ENCODE results near the gene DOCK10. TPM values are rescaled to one million over a fixed set of nuclear protein-coding genes. Genes with fewer than 3 reads are reported as not detected.

DOCK10 gene
- total and polyA plus RNA-seq, 4 donors: 7.6 to 81.8 (median 42.6) TPM

DNA sequence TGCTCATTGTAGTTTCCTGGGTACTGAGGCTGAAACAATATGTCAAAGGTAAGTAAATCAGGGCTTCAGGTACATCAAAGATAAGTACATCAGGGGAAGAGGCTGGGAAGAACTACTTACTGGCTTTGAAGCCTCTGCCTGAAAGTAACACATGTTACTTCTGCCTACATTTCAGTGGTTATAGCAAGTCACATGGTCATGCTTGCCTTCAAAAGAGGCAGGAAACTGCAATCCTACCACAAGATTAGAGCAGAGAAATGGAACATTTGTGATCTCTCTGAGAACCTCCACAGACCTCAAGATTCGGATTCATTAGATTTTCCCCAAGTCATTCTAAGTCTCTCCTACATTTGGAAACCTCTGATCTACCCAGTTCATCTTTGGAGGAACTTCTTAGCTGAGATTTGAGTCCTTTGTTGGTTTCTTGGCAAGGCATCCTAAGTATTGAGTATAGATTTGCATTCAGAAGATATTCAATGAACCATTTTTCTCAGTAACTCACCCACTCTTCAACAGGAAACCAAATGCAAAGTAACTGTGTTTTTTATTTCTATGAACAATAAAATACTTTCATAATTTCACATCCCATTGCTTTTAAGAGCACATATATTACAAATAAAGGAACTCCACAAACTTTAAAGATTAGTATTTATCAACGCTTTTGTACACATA lies 277.6 kb downstream of the DOCK10 start:
- no peak overlapping the region for H3K4me3 ChIP-seq (ENCODE audit: low read length in 2 of 2)
- ATAC-seq (ENCODE audit: low FRiP score) (no peak), DNase-seq (no peak)
- no peaks in the 10 kb centered on the region for H3K4me1 ChIP-seq (ENCODE audit: control insufficient read depth in 1 of 2, insufficient read depth in 2 of 2, low read length in 2 of 2)
- no peak overlapping the region for H3K27ac ChIP-seq (ENCODE audit: low read depth in 1 of 2, low read length in 2 of 2)
- H3K9me3 ChIP-seq (ENCODE audit: control insufficient read depth, low read length): no peaks in the 10 kb centered on the region
- intact Hi-C loops (cut with DNase I): no loop called here
- peaks cover 4 to 11% of the 10 kb centered on the region in 2 donors for H3K36me3 ChIP-seq (ENCODE audit: control insufficient read depth in 1 of 2, insufficient read depth in 2 of 2, low read length in 1 of 2)
- no peaks in the 10 kb centered on the region for H3K27me3 ChIP-seq (ENCODE audit: control insufficient read depth in 1 of 2, insufficient read depth in 2 of 2, low read length in 1 of 2)
- WGBS, 2 donors: 92 to 98% methylated on average over 2 of the region's 2 CpGs

DNA sequence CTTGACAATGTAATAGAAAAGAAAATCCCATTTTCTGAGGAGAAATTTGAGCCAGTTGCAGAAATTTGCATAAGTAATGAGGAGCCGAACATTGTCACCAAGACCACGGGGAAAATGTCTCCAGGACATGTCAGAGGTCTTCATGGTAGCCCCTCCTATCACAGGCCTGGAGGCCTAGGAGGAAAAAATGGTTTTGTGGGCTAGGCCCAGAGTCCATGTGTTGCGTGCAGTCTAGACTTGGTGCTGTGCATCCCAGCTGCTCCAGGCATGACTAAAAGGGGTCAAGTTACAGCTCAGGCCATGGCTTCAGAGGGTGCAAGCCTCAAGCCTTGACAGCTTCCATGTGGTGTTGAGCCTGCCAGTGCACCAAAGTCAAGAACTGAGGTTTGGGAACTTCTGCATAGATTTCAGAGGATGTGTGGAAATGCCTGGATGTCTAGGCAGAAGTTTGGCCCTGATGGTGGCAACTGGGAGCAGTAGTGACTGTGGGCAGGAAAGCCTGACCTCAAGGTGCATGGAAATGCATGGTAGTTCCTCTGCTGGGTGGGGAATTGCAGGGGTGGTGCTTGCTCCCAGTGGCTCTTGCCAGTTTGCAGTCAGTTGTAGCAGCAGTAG lies 284.2 kb downstream of the DOCK10 start:
- WGBS, 2 donors: 94 to 95% methylated on average over 3 of the region's 3 CpGs
- intact Hi-C loops (cut with DNase I): no loop called here

DNA sequence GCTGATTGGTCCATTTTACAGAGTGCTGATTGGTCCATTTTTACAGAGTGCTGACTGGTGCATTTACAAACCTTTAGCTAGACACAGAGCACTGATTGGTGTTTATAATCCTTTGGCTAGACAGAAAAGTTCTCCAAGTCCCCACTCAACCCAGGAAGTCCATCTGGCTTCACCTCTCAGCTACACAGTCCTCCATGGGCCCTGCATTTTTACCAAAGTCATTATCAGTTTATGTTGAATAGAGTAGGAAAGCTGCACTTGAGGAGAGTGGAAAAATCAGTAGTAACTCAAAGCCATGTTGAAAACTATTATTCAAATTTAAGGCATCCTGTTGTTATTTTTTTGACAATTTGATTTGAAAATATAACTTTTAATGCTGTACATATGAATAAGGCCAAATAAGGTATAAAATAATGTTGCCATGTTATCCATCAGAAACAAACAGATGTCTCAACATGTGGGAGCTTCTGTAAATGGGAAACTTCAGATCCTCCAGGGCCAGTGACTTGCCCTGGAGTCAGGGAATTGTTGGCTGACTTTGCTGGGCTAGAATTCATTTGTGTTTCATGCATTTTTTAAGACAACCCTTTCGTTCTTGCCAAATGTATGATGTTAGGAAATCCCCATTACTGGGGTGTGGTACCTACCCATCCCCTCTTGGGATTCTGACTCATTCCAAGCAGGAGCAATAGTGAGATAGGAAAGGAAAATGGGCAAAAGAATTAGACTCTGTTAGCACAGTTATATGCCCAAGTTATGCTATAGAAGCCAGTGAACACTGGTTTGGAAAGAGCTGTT lies 288.3 kb downstream of the DOCK10 start:
- no peaks in the 10 kb centered on the region for H3K4me1 ChIP-seq (ENCODE audit: control insufficient read depth in 1 of 2, insufficient read depth in 2 of 2, low read length in 2 of 2)
- WGBS, 2 donors: 0 to 8% methylated on average over 1 of the region's 1 CpG
- intact Hi-C loops (cut with DNase I): no loop called here

More for the DNA sequence above, 284.2 kb downstream of the DOCK10 start:
- Histone ChIP-seq H3K9me3 (ENCODE audit: control insufficient read depth, low read length) (peaks cover 2% of the 10 kb centered on the region), H3K4me1 (ENCODE audit: control insufficient read depth in 1 of 2, insufficient read depth in 2 of 2, low read length in 2 of 2) (no peaks in the 10 kb centered on the region), H3K4me3 (ENCODE audit: low read length in 2 of 2) (no peak overlapping the region), H3K27me3 (ENCODE audit: control insufficient read depth in 1 of 2, insufficient read depth in 2 of 2, low read length in 1 of 2) (no peaks in the 10 kb centered on the region), H3K36me3 (ENCODE audit: control insufficient read depth in 1 of 2, insufficient read depth in 2 of 2, low read length in 1 of 2) (peaks cover 7% of the 10 kb centered on the region in 2 donors), H3K27ac (ENCODE audit: low read depth in 1 of 2, low read length in 2 of 2) (no peak overlapping the region)
- ATAC-seq (ENCODE audit: low FRiP score) (no peak), DNase-seq (no peak)

DNA sequence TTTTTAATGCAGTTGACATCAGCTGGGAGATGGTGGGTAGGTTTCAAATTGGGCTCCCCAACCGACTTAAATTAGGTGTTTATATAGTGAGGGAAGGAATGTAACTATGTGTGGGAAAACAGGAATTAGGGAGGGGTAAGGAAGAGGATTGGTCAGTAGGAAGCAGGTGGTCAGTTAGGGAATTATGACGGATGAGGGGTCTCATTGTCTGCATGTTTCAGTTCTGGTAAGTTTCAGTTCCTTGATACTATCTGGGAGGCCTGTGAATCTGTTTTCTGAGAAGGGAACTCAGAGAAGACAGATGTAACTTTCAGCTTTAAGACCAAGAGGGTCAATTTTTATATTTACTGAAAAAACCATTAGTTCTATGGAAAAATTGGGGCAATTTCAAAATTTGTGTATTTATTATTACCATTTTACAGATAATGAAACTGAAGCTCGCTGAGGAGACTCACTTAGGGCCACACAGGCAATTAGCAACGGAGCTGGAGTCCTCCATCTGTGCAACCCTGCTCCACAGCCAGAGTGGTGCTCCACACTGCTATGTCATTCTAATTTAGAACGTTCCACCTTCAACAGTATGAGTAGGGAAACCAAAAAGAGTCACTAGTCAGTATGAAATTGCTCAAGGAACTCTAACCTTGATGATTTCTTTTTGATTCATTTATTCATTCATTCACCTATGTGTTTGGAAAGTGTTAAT lies 290.1 kb downstream of the DOCK10 start:
- no peak for DNase-seq
- intact Hi-C loops (cut with DNase I): no loop called here
- 77 to 79% methylated on average over 5 of the region's 5 CpGs for WGBS, 2 donors
- Histone ChIP-seq H3K27ac (ENCODE audit: low read depth in 1 of 2, low read length in 2 of 2) (no peak overlapping the region), H3K36me3 (ENCODE audit: control insufficient read depth in 1 of 2, insufficient read depth in 2 of 2, low read length in 1 of 2) (no peaks in the 10 kb centered on the region), H3K9me3 (ENCODE audit: control insufficient read depth, low read length) (no peaks in the 10 kb centered on the region), H3K4me1 (ENCODE audit: control insufficient read depth in 1 of 2, insufficient read depth in 2 of 2, low read length in 2 of 2) (no peaks in the 10 kb centered on the region), H3K4me3 (ENCODE audit: low read length in 2 of 2) (no peak overlapping the region), H3K27me3 (ENCODE audit: control insufficient read depth in 1 of 2, insufficient read depth in 2 of 2, low read length in 1 of 2) (no peaks in the 10 kb centered on the region)
- no peak for ATAC-seq (ENCODE audit: low FRiP score)

More for the DNA sequence above, 288.3 kb downstream of the DOCK10 start:
- H3K4me3 ChIP-seq (ENCODE audit: low read length in 2 of 2): no peak overlapping the region
- peaks cover 2% of the 10 kb centered on the region for H3K9me3 ChIP-seq (ENCODE audit: control insufficient read depth, low read length)
- no peaks in the 10 kb centered on the region for H3K27me3 ChIP-seq (ENCODE audit: control insufficient read depth in 1 of 2, insufficient read depth in 2 of 2, low read length in 1 of 2)
- H3K27ac ChIP-seq (ENCODE audit: low read depth in 1 of 2, low read length in 2 of 2): no peak overlapping the region
- H3K36me3 ChIP-seq (ENCODE audit: control insufficient read depth in 1 of 2, insufficient read depth in 2 of 2, low read length in 1 of 2): peaks cover 4 to 6% of the 10 kb centered on the region in 2 donors
- DNase-seq: no peak
- peak; percentile 52 for ATAC-seq (ENCODE audit: low FRiP score)

DNA sequence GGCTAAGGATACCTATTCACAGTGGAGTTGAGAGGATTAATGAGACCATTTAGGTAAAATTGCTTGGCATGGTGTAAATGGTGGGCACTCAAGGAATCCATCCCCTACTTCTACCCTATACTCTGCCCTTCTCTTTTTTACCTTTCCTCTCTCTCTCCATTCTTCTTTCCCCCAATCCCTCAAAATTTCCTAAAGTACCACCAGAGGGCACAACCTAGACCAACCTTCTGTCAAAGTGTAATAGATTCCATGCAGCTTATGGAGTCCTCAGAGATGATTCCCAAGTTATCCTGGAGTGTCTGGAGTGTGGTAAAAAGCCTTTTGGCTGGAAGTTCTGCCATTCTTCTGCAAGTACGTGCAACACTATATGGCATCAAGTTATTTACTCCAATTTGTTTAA lies 293.1 kb downstream of the DOCK10 start:
- intact Hi-C loops (cut with DNase I): no loop called here
- no peak for ATAC-seq (ENCODE audit: low FRiP score)
- Histone ChIP-seq H3K4me3 (ENCODE audit: low read length in 2 of 2) (no peak overlapping the region), H3K27me3 (ENCODE audit: control insufficient read depth in 1 of 2, insufficient read depth in 2 of 2, low read length in 1 of 2) (no peaks in the 10 kb centered on the region), H3K27ac (ENCODE audit: low read depth in 1 of 2, low read length in 2 of 2) (no peak overlapping the region), H3K36me3 (ENCODE audit: control insufficient read depth in 1 of 2, insufficient read depth in 2 of 2, low read length in 1 of 2) (no peaks in the 10 kb centered on the region), H3K4me1 (ENCODE audit: control insufficient read depth in 1 of 2, insufficient read depth in 2 of 2, low read length in 2 of 2) (no peaks in the 10 kb centered on the region), H3K9me3 (ENCODE audit: control insufficient read depth, low read length) (no peaks in the 10 kb centered on the region)
- 94 to 98% methylated on average over 1 of the region's 1 CpG for WGBS, 2 donors
- no peak for DNase-seq

DNA sequence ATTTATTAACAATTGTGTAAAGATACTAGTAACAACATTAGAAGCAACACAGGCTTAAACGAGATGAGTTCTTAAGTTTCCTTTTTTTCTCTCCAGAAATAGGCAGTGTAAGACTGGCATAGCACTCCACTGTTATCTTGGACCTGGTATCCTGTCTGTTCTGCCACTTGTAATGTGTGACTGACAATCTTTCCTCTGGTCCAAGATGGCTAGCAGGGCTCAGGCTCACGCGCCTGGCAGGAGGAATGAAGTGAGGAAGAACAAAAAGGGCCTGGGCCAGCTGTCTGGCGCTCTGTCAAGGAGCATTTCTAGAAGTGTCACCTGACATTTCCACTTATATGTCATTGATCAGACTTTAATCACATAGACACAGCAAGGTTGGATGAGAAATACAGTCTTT lies 294.5 kb downstream of the DOCK10 start:
- no peaks in the 10 kb centered on the region for H3K9me3 ChIP-seq (ENCODE audit: control insufficient read depth, low read length)
- ATAC-seq (ENCODE audit: low FRiP score) (no peak), DNase-seq (no peak)
- no peaks in the 10 kb centered on the region for H3K27me3 ChIP-seq (ENCODE audit: control insufficient read depth in 1 of 2, insufficient read depth in 2 of 2, low read length in 1 of 2)
- H3K36me3 ChIP-seq (ENCODE audit: control insufficient read depth in 1 of 2, insufficient read depth in 2 of 2, low read length in 1 of 2): no peaks in the 10 kb centered on the region
- no peak overlapping the region for H3K27ac ChIP-seq (ENCODE audit: low read depth in 1 of 2, low read length in 2 of 2)
- no peak overlapping the region for H3K4me3 ChIP-seq (ENCODE audit: low read length in 2 of 2)
- no peaks in the 10 kb centered on the region for H3K4me1 ChIP-seq (ENCODE audit: control insufficient read depth in 1 of 2, insufficient read depth in 2 of 2, low read length in 2 of 2)
- intact Hi-C loops (cut with DNase I): no loop called here
- 65 to 69% methylated on average over 4 of the region's 4 CpGs for WGBS, 2 donors

DNA sequence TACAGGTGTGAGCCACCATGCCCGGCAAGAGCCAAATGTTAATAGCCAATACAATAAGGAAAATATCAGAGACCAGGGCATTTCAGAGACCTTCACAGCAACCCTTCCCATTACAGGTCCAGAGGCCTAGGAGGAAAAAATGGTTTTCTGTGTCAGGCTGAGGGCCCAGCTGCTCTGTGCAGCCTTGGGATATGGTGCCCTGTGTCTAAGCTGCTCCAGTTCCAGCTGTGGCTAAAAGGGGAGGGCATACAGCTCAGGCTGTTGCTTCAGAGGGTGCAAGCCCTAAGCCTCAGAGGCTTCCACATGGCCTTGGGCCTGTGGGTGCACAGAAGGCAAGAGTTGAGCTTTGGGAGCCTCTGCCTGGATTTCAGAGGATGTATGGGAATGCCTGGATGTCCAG lies 306.0 kb downstream of the DOCK10 start:
- H3K4me3 ChIP-seq (ENCODE audit: low read length in 2 of 2): no peak overlapping the region
- 95 to 100% methylated on average over 1 of the region's 1 CpG for WGBS, 2 donors
- peaks cover 4% of the 10 kb centered on the region for H3K9me3 ChIP-seq (ENCODE audit: control insufficient read depth, low read length)
- intact Hi-C loops (cut with DNase I): no loop called here
- no peaks in the 10 kb centered on the region for H3K4me1 ChIP-seq (ENCODE audit: control insufficient read depth in 1 of 2, insufficient read depth in 2 of 2, low read length in 2 of 2)
- no peak overlapping the region for H3K27ac ChIP-seq (ENCODE audit: low read depth in 1 of 2, low read length in 2 of 2)
- H3K36me3 ChIP-seq (ENCODE audit: control insufficient read depth in 1 of 2, insufficient read depth in 2 of 2, low read length in 1 of 2): no peaks in the 10 kb centered on the region
- DNase-seq (no peak), ATAC-seq (ENCODE audit: low FRiP score) (no peak)
- no peaks in the 10 kb centered on the region for H3K27me3 ChIP-seq (ENCODE audit: control insufficient read depth in 1 of 2, insufficient read depth in 2 of 2, low read length in 1 of 2)

DNA sequence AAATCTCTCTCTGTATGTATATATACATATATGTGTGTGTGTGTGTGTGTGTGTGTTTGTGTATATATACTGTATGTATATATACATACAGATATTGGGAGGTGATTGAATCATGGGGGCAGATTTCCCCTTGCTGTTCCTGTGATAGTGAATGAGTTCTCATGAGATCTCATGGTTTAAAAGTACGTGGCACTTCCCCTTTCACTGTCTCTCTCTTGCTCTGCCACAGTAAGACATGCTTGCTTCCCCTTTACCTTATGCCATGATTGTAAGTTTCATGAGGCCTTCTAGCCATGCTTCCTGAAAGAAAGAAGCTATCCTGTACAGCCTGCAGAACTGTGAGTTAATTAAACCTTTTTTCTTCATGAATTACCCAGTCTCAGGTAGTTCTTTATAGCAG lies 307.3 kb downstream of the DOCK10 start:
- no peaks in the 10 kb centered on the region for H3K4me1 ChIP-seq (ENCODE audit: control insufficient read depth in 1 of 2, insufficient read depth in 2 of 2, low read length in 2 of 2)
- intact Hi-C loops (cut with DNase I): no loop called here
- H3K4me3 ChIP-seq (ENCODE audit: low read length in 2 of 2): no peak overlapping the region
- peaks cover 4% of the 10 kb centered on the region for H3K9me3 ChIP-seq (ENCODE audit: control insufficient read depth, low read length)
- DNase-seq (no peak), ATAC-seq (ENCODE audit: low FRiP score) (no peak)
- no peak overlapping the region for H3K27ac ChIP-seq (ENCODE audit: low read depth in 1 of 2, low read length in 2 of 2)
- no peaks in the 10 kb centered on the region for H3K36me3 ChIP-seq (ENCODE audit: control insufficient read depth in 1 of 2, insufficient read depth in 2 of 2, low read length in 1 of 2)
- H3K27me3 ChIP-seq (ENCODE audit: control insufficient read depth in 1 of 2, insufficient read depth in 2 of 2, low read length in 1 of 2): no peaks in the 10 kb centered on the region
- WGBS, 2 donors: 90 to 95% methylated on average over 1 of the region's 1 CpG

Data from aorta (tissue), 5 donors.